ENCODE data around the gene CENPE. TPM values are rescaled to one million over a fixed set of nuclear protein-coding genes. Genes with fewer than 3 reads are reported as not detected.
A peak's percentile ranks its signal among the peaks of the same experiment; 100 is the strongest.

The CENPE gene
- total RNA-seq, 1 donor from 2014 or later = 0.35 TPM

- ATAC-seq (no peak), DNase-seq (no peak)
- intact Hi-C loops (cut with micrococcal nuclease) = no loop called here
Measured at GRCh38 chr4:103144926-103145325, 53.2 kb downstream of the CENPE start.

GRCh38 chr4:103137446-103137827, 60.7 kb downstream of the CENPE start:
- ATAC-seq (no peak), DNase-seq (no peak)
- intact Hi-C loops (cut with micrococcal nuclease) = no loop called here

DNA sequence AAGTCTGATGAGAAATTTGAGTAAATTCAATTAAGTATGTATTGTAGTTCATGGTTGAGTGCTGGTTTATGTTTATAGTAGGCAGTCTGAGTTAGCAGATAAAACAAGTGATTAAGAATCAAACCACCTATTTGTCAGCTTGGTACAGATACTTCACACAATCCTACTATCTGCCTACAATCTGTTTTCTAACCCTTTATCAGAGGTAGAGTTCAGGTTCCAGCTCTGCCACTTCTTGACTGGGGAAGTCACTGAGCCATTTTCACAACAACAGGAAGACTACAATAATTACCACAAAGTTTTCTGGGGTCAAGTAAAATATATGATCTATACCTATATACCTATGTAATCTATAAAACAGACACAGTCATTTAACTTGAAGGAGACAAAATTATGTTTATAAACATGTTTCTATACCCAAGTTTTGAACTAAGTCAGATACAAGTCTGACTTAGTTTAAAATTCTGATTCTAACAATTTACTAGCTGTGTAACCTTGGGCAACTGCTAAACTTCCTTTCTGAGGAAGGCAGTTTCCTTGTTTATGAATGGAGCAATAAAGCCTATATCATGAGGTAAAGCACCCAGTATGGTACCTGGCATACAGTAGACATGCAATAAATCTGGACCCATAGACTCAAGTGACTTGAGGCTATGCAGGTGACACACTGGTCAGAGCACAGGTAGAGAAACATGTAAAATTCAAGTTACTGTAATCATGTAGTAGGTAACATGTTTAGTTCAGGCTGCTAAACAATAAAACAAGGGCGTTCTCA, 61.3 kb downstream of the CENPE start:
- ATAC-seq = no peak
- DNase-seq = no peak
- intact Hi-C loops (cut with micrococcal nuclease) = no loop called here

DNA sequence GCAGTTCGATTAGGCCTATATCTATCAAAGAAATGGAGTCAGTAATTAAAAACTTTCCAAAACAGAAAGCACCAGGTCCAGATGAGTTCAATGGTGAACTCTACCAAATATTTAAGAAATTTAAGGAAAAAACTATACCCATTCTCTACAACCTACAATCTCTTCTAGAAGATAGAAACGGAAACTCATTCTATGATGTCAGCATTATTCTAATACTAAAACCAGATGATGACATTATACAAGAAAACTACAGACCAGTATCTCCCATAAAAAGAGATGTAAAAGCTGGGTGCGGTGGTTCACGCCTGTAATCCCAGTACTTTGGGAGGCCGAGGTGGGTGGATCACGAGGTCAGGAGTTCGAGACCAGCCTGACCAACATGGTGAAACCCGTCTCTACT, 69.0 kb downstream of the CENPE start:
- DNase-seq (no peak), ATAC-seq (no peak)
- intact Hi-C loops (cut with micrococcal nuclease) = no loop called here

- intact Hi-C loops (cut with micrococcal nuclease) = no loop called here
- no peak for ATAC-seq
- DNase-seq = no peak
Measured at GRCh38 chr4:103126126-103126525, 72.0 kb downstream of the CENPE start.

DNA sequence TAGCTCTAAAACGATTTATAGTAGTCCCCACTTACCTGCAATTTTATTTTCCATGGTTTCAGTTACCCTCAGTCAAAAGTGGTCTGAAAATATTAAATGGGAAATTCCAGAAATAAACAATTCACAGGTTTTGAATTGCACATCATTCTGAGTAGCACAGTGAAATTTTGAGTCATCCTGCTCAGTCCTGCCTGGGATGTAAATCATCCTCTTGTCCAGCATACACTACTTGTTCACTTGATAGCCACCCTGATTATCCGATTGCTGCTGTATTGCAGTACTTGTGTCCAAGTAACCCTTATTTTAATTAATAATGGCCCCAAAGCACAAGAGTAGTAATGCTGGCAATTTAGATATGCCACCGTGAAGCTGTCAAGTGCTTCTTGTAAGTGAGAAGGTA, 75.0 kb downstream of the CENPE start:
- DNase-seq = no peak
- no peak for ATAC-seq
- intact Hi-C loops (cut with micrococcal nuclease) = no loop called here

GRCh38 chr4:103118166-103118565, 80.0 kb downstream of the CENPE start:
- intact Hi-C loops (cut with micrococcal nuclease) = no loop called here
- ATAC-seq = no peak
- DNase-seq = no peak

DNA sequence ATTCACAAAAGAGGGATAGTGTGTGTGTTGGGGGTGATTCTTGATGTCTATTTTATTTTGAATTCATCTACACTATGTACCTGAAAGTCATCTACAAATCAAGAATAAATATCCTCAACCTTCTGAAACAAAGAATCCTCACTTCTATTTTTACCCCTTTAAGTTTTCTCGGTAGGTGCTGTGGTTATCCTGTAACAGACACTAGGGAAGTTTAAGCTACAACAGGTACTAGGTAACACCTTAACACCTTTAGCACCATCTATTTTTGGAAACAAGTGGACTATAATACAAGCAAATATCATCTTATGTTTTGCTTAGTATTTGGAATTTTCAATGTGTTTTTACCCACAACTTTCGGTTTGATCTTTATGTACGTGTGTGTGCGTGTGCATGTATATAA, 86.5 kb downstream of the CENPE start:
- DNase-seq (no peak), ATAC-seq (no peak)
- intact Hi-C loops (cut with micrococcal nuclease) = no loop called here

DNA sequence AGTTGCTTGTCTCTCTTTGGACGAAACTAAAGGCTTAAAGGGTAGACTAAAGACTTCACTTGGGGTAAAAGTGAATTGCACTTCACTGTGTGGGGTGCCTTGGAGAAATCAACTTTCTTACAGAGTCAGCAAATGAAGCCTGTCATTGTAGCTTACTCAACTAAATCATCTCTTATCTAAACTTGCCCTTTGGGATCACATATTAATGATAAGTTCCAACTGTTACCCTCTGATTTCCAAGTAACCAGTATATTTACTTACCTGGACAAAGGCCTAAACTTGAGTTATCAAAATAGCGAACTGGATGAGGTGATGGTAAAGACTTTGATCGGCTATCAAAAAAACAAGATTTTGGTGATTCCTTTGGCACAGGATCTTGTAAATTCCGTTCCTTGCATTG, 89.6 kb downstream of the CENPE start:
- intact Hi-C loops (cut with micrococcal nuclease) = no loop called here
- DNase-seq (no peak), ATAC-seq (no peak)

GRCh38 chr4:103105558-103106356, 92.4 kb downstream of the CENPE start:
- no peak for ATAC-seq
- DNase-seq = no peak
- intact Hi-C loops (cut with micrococcal nuclease) = no loop called here

GRCh38 chr4:103104886-103105285, 93.3 kb downstream of the CENPE start:
- intact Hi-C loops (cut with micrococcal nuclease) = no loop called here
- ATAC-seq (no peak), DNase-seq (no peak)

GRCh38 chr4:103100691-103101090, 97.5 kb downstream of the CENPE start:
- intact Hi-C loops (cut with micrococcal nuclease) = no loop called here
- ATAC-seq (no peak), DNase-seq (no peak)

DNA sequence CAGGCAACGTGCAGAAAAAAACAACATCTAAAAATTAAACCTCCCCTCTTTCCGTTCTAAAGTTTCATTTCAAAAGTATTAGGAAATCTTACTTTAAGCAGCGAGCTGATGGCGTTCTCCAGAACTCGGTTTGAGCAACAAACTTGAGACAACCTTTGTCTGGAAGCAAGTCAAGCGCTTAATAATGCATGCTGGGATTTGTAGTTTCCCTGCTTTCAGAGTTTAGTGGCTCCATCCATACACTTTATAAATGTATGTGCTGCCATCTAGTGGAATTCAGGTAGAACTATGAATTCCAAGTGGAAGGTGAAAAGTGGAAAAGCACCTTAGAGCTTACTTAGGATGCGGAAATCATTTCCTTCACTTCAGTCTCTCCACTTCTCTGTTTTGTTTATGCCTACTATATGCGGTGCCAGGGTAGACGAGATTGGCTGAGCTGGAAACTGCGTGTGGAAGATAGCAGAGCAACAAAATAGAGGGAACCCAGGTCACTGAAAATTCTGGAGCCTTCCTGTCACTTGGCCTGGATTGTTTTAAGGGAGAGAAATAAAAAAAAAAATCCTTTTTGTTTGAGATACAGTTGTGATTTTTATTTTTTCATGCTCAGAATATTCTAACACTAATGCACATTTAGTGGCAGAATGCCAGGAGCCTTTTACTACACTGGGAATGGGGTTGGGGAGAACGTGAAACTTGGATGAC, 98.3 kb downstream of the CENPE start, which contains the start of gene BDH2:
Gene BDH2, minus strand, starts transcription at position 144 of the 702 bp plus-strand sequence. CDS start 3,580 bp downstream, outside the sequence.
- DNase-seq (no peak), ATAC-seq (peak; percentile 97)
- intact Hi-C loops (cut with micrococcal nuclease) = loop anchor here (10.0 kb wide), 1 partner anchor 55 kb away; no protein-coding TSS in a partner anchor

DNA sequence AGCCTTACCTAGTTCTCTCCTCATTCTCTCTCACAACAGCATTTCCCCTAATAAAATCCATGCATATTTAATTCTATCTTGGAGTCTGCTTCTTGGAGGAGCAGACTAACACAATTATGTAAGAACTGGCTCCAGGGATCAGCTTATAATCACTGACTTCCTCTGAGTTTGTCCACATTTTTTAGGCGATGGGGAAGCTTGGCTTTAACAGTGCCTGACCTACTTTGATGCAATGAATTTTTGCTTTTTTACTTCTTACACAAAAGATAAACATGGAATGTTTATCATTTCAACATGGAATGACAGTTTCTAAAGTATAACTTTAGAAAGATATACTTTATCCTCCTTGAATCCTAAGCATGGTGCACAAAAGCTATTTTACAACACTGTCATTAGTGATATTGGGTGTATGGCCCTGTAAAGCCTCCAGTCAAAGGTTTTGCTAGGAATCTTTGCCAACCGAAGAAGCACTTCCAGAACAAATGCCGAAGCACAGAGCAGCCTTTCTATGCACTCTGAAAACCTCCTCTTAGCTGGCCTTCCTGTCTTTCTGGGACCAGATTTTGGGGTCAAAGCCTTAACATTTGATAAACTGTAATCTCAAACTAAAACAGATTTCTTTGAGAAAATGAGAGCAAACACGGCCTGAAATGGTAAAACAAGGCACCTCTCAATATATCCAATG, 99.2 kb downstream of the CENPE start:
- DNase-seq = no peak
- ATAC-seq = peak; percentile 61
- intact Hi-C loops (cut with micrococcal nuclease) = loop anchor here (10.0 kb wide), 1 partner anchor 54 kb away; no protein-coding TSS in a partner anchor

DNA sequence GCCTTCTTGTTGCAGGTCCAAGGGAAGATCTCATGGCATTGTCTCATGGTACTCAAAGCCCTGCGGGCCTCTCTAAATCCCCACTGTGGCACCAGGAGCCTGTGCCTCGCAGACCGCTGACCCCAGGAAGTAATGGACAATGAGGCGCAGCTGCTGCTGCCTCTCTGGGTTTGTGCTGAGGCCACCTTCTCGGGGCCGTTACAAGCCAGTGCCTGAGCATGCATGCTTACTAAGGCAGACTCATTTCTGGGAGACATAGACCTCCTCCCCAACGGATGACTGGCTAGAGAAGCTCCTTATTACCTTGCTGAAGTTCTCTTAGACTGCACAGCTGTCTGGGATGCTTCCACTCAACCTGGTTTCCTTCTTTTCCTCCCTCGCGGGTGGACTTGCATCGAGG, 99.8 kb downstream of the CENPE start:
- DNase-seq (no peak), ATAC-seq (no peak)
- intact Hi-C loops (cut with micrococcal nuclease) = loop anchor here (10.0 kb wide), 1 partner anchor 54 kb away; no protein-coding TSS in a partner anchor

- intact Hi-C loops (cut with micrococcal nuclease) = loop anchor here (10.0 kb wide), 1 partner anchor 52 kb away; no protein-coding TSS in a partner anchor
- DNase-seq = no peak
Measured at GRCh38 chr4:103097112-103097511, 101.0 kb downstream of the CENPE start.

DNA sequence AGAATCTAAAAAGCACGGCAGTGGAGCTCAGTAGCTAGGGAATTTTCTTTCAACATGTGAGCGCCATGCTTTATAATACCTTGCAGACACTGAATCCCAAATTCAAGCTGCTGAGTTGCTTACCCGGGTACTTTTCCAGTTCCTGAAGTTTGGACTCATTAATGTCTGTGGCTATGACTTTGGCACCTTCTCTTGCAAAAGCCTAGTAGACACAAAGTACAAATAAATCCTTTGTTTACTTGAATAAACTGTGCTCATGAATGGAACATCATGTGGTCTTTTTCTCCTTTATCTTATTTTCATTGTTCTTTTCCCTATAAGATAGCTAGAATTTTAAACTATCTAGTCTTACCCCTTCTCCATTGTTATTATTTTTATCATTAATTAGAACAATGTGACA, 103.1 kb downstream of the CENPE start:
- ATAC-seq = no peak
- intact Hi-C loops (cut with micrococcal nuclease) = loop anchor here (10.0 kb wide), 1 partner anchor 50 kb away; no protein-coding TSS in a partner anchor
- no peak for DNase-seq

More at GRCh38 chr4:103097112-103097511, 101.0 kb downstream of the CENPE start:
- ATAC-seq = no peak

- intact Hi-C loops (cut with micrococcal nuclease) = loop anchor here (10.0 kb wide), 1 partner anchor 47 kb away; no protein-coding TSS in a partner anchor
- DNase-seq (no peak), ATAC-seq (no peak)
Measured at GRCh38 chr4:103092245-103092644, 105.9 kb downstream of the CENPE start.

Data from left ventricle myocardium superior (tissue), 1 donor.